ENCODE results near the gene CALHM1.

DNA sequence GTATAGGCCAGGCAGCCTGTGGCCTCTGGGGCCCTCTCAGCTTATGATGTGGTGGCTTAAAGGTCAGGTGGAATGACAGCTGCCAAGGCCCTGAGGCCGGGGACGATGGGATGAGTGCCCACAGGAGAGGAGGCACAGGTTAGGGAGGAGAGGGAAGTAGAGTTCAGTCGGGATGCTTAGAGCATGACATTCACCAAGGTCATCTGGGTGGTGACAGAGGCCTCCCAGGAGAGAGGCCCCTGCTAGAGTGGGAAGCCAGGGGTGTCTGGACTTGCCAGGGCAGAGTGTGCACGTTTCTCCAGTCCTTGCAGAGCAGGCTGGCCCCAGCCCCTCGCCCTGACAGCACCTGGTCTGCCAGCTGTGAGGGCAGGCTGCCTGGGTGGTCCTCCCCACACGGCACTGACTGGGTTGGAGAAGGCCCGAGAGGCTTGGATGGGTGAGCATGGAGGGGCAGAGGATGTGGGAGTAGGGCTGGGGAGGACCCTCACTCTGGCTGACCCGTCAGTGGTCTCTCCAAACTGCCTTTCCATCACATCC, 1.5 kb downstream of the CALHM1 start:
- TF ChIP-seq, protein P1, sequence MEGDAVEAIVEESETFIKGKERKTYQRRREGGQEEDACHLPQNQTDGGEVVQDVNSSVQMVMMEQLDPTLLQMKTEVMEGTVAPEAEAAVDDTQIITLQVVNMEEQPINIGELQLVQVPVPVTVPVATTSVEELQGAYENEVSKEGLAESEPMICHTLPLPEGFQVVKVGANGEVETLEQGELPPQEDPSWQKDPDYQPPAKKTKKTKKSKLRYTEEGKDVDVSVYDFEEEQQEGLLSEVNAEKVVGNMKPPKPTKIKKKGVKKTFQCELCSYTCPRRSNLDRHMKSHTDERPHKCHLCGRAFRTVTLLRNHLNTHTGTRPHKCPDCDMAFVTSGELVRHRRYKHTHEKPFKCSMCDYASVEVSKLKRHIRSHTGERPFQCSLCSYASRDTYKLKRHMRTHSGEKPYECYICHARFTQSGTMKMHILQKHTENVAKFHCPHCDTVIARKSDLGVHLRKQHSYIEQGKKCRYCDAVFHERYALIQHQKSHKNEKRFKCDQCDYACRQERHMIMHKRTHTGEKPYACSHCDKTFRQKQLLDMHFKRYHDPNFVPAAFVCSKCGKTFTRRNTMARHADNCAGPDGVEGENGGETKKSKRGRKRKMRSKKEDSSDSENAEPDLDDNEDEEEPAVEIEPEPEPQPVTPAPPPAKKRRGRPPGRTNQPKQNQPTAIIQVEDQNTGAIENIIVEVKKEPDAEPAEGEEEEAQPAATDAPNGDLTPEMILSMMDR (IDR thresholded peaks at IDR 0.05 in 8 of 11, conservative IDR thresholded peaks at IDR 0.05 in 3 of 11) = no peak
- no peak for TF ChIP-seq POLR2A (IDR thresholded peaks at IDR 0.05)

Measured in spleen (tissue), 7 donors.